ENCODE results near the gene TBXAS1. TPM values are rescaled to one million over a fixed set of nuclear protein-coding genes. Genes with fewer than 3 reads are reported as not detected.

The TBXAS1 gene
- total RNA-seq, 2 donors from 2014 or later = 19.3 to 44.1 TPM

GRCh38 chr7:139895141-139895829, 66.2 kb downstream of the TBXAS1 start:
- no peak for DNase-seq (ENCODE audit: low spot score)
- WGBS = 90% methylated on average over 6 of the region's 6 CpGs
- Histone ChIP-seq H3K36me3 (no peaks in the 10 kb centered on the region), H3K27ac (no peak overlapping the region), H3K9me3 (no peaks in the 10 kb centered on the region), H3K27me3 (replicated peaks; ENCODE audit: insufficient read depth) (no peaks in the 10 kb centered on the region), H3K4me3 (no peak overlapping the region), H3K4me1 (replicated peaks) (no peaks in the 10 kb centered on the region)
- TF ChIP-seq POLR2A (IDR thresholded peaks at IDR 0.05) = no peak
- TF ChIP-seq POLR2AphosphoS5 (IDR thresholded peaks at IDR 0.05) = no peak
- TF ChIP-seq, protein P1, sequence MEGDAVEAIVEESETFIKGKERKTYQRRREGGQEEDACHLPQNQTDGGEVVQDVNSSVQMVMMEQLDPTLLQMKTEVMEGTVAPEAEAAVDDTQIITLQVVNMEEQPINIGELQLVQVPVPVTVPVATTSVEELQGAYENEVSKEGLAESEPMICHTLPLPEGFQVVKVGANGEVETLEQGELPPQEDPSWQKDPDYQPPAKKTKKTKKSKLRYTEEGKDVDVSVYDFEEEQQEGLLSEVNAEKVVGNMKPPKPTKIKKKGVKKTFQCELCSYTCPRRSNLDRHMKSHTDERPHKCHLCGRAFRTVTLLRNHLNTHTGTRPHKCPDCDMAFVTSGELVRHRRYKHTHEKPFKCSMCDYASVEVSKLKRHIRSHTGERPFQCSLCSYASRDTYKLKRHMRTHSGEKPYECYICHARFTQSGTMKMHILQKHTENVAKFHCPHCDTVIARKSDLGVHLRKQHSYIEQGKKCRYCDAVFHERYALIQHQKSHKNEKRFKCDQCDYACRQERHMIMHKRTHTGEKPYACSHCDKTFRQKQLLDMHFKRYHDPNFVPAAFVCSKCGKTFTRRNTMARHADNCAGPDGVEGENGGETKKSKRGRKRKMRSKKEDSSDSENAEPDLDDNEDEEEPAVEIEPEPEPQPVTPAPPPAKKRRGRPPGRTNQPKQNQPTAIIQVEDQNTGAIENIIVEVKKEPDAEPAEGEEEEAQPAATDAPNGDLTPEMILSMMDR (IDR thresholded peaks at IDR 0.05) = no peak
- intact Hi-C loops (cut with DNase I) = no loop called here

GRCh38 chr7:139896288-139896687, 67.2 kb downstream of the TBXAS1 start:
- WGBS = 98% methylated on average over 3 of the region's 3 CpGs
- no peak for DNase-seq (ENCODE audit: low spot score)
- Histone ChIP-seq H3K36me3 (no peaks in the 10 kb centered on the region), H3K4me3 (no peak overlapping the region), H3K4me1 (replicated peaks) (no peaks in the 10 kb centered on the region), H3K27me3 (replicated peaks; ENCODE audit: insufficient read depth) (no peaks in the 10 kb centered on the region), H3K9me3 (no peaks in the 10 kb centered on the region), H3K27ac (no peak overlapping the region)
- no peak for TF ChIP-seq POLR2AphosphoS5 (IDR thresholded peaks at IDR 0.05)
- TF ChIP-seq, protein P1 (IDR thresholded peaks at IDR 0.05) = no peak
- TF ChIP-seq POLR2A (IDR thresholded peaks at IDR 0.05) = no peak
- intact Hi-C loops (cut with DNase I) = no loop called here

GRCh38 chr7:139896831-139897230, 67.8 kb downstream of the TBXAS1 start:
- no peak overlapping the region for H3K27ac ChIP-seq
- no peak for DNase-seq (ENCODE audit: low spot score)
- WGBS = 58% methylated on average over 6 of the region's 6 CpGs
- no peak for TF ChIP-seq POLR2A (IDR thresholded peaks at IDR 0.05)
- TF ChIP-seq POLR2AphosphoS5 (IDR thresholded peaks at IDR 0.05) = no peak
- TF ChIP-seq, protein P1 (IDR thresholded peaks at IDR 0.05) = no peak
- H3K4me1 ChIP-seq (replicated peaks) = no peaks in the 10 kb centered on the region
- no peaks in the 10 kb centered on the region for H3K36me3 ChIP-seq
- intact Hi-C loops (cut with DNase I) = no loop called here
- H3K4me3 ChIP-seq = no peak overlapping the region
- H3K27me3 ChIP-seq (replicated peaks; ENCODE audit: insufficient read depth) = no peaks in the 10 kb centered on the region
- no peaks in the 10 kb centered on the region for H3K9me3 ChIP-seq

DNA sequence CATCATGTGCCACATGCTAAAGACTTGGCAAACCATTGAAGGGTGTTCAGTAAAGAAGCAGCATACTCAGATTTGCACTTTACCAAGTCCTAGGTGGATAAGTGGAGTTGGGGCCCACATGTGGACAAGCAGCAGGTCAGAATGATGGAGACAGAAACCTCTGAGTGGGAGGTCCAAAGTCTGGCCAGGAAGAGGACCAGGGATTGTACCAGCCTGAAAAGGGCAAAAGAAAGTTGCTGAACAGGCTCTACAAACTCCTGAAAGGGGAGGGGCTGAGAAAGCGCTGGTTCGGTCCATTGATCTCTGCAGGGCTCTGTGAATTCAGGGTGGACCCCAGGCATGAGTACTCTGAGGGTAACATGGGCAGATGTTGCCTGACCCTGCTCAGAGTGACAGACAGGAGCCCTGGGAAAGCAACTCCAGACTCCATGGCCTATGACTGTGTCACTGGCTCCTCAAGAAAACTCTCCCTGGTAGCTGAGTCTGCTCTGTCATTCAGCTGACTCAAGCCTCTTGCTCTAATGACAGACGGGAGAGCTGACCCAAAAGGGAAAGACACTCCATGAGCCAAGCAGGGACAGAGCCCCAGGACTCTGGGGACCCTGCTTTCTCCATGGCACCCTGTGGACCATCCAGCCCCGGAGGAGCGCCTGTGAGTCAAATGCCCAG, 68.5 kb downstream of the TBXAS1 start:
- H3K36me3 ChIP-seq = no peaks in the 10 kb centered on the region
- no peaks in the 10 kb centered on the region for H3K9me3 ChIP-seq
- intact Hi-C loops (cut with DNase I) = no loop called here
- no peak overlapping the region for H3K27ac ChIP-seq
- no peaks in the 10 kb centered on the region for H3K4me1 ChIP-seq (replicated peaks)
- 75% methylated on average over 5 of the region's 5 CpGs for WGBS
- no peaks in the 10 kb centered on the region for H3K27me3 ChIP-seq (replicated peaks; ENCODE audit: insufficient read depth)
- no peak for DNase-seq (ENCODE audit: low spot score)
- TF ChIP-seq POLR2AphosphoS5 (IDR thresholded peaks at IDR 0.05) (no peak), POLR2A (IDR thresholded peaks at IDR 0.05) (no peak)
- TF ChIP-seq, protein P1 (IDR thresholded peaks at IDR 0.05) = no peak
- H3K4me3 ChIP-seq = no peak overlapping the region

DNA sequence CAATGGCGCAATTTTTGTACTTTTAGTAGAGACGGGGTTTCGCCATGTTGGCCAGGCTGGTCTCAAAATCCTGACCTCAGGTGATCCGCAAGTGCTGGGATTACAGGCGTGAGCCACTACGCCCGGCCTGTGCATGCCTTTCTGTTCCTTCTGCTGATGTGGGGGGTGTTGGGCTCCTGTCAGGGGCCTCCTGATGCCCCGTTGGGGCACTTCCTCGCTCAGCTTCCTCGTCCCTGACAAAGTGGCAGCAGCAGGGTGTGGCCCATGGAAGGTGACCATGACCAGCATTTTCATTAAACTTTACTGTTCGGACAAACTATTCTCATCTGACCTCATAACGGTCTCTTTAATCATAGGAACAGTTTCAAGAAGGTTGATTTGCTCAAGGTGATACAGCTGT, 69.4 kb downstream of the TBXAS1 start:
- no peaks in the 10 kb centered on the region for H3K27me3 ChIP-seq (replicated peaks; ENCODE audit: insufficient read depth)
- TF ChIP-seq, protein P1 (IDR thresholded peaks at IDR 0.05) = no peak
- DNase-seq (ENCODE audit: low spot score) = no peak
- no peak overlapping the region for H3K27ac ChIP-seq
- H3K9me3 ChIP-seq = no peaks in the 10 kb centered on the region
- intact Hi-C loops (cut with DNase I) = no loop called here
- WGBS = 84% methylated on average over 12 of the region's 12 CpGs
- H3K4me1 ChIP-seq (replicated peaks) = no peaks in the 10 kb centered on the region
- H3K36me3 ChIP-seq = no peaks in the 10 kb centered on the region
- H3K4me3 ChIP-seq = no peak overlapping the region
